CD4-positive, alpha-beta T cell treated with Interleukin-12 subunit alpha and Interleukin-12 subunit beta, for 1 hour (primary cell): Measurements from ENCODE around the gene KDM4C.

Experiments
- DNase-seq: peaks from one replicate; pipeline ENCODE4 v3.0.0-alpha.2; 2020

Gene KDM4C

GRCh38 chr9:6909181-6909580 lies 151.4 kb downstream of the KDM4C start:
- DNase-seq, result no peak

- no peak for DNase-seq
Measured at GRCh38 chr9:6910032-6910431, 152.3 kb downstream of the KDM4C start.

- no peak for DNase-seq
Measured at GRCh38 chr9:6910497-6910896, 152.7 kb downstream of the KDM4C start.

- DNase-seq, result no peak
Measured at GRCh38 chr9:6911901-6912638, 154.3 kb downstream of the KDM4C start.

GRCh38 chr9:6915635-6916034 lies 157.9 kb downstream of the KDM4C start:
- no peak for DNase-seq

- DNase-seq, result no peak
Measured at GRCh38 chr9:6917162-6917561, 159.4 kb downstream of the KDM4C start.

GRCh38 chr9:6920041-6920440 lies 162.3 kb downstream of the KDM4C start:
- no peak for DNase-seq

GRCh38 chr9:6921315-6921714 lies 163.5 kb downstream of the KDM4C start:
- no peak for DNase-seq

- no peak for DNase-seq
Measured at GRCh38 chr9:6922124-6922676, 164.4 kb downstream of the KDM4C start.

GRCh38 chr9:6922680-6923079 lies 164.9 kb downstream of the KDM4C start:
- no peak for DNase-seq

- DNase-seq, result no peak
Measured at GRCh38 chr9:6923086-6923485, 165.3 kb downstream of the KDM4C start.

GRCh38 chr9:6924149-6924548 lies 166.4 kb downstream of the KDM4C start:
- DNase-seq, result no peak

- DNase-seq, result no peak
Measured at GRCh38 chr9:6924988-6925563, 167.3 kb downstream of the KDM4C start.

- no peak for DNase-seq
Measured at GRCh38 chr9:6925836-6926235, 168.1 kb downstream of the KDM4C start.

GRCh38 chr9:6926436-6926835 lies 168.7 kb downstream of the KDM4C start:
- no peak for DNase-seq

- no peak for DNase-seq
Measured at GRCh38 chr9:6927838-6928237, 170.1 kb downstream of the KDM4C start.

- DNase-seq, result no peak
Measured at GRCh38 chr9:6928863-6929262, 171.1 kb downstream of the KDM4C start.

GRCh38 chr9:6929441-6930215 lies 171.9 kb downstream of the KDM4C start:
- DNase-seq, result no peak

- DNase-seq, result no peak
Measured at GRCh38 chr9:6930827-6931226, 173.1 kb downstream of the KDM4C start.

GRCh38 chr9:6931913-6932312 lies 174.1 kb downstream of the KDM4C start:
- no peak for DNase-seq

GRCh38 chr9:6936103-6936502 lies 178.3 kb downstream of the KDM4C start:
- no peak for DNase-seq

- no peak for DNase-seq
Measured at GRCh38 chr9:6937209-6937608, 179.4 kb downstream of the KDM4C start.

GRCh38 chr9:6938447-6938846 lies 180.7 kb downstream of the KDM4C start:
- DNase-seq, result no peak

- DNase-seq, result no peak
Measured at GRCh38 chr9:6938873-6939272, 181.1 kb downstream of the KDM4C start.
